Gastrocnemius medialis (tissue), 4 donors: ENCODE measurements around the gene FGFBP1. TPM values are rescaled to one million over a fixed set of nuclear protein-coding genes. Genes with fewer than 3 reads are reported as not detected.
"Not testable (repeated sequence)": the region's sequence is repeated elsewhere in the genome, so short reads cannot be mapped to it uniquely, and the experiment has no call there.

Experiments used
- ATAC-seq, 2 donors: fragments of 150-250 bp; one replicate each; pipeline ENCODE4 v1.9.1; 2016
- DNase-seq, 2 donors: peaks; one replicate each; pipeline ENCODE4 v3.0.0-alpha.2; 2019
- H3K27ac ChIP-seq, 4 donors: fragments of 200-600 bp; sonication (generic); 1 replicate in 1 of 4; 2 replicates in 3 of 4; pipeline ENCODE4 v1.5.1; 2016 to 2018; ENCODE audit warnings: mild to moderate bottlenecking in 2 of 4, moderate library complexity in 1 of 4
- H3K27me3 ChIP-seq, 3 donors: fragments of 200-600 bp; sonication (generic) in 2 of 3; 1 replicate in 1 of 3; 2 replicates in 2 of 3; pipeline versions ENCODE4 v1.5.1 to v1.6.0; 2016 to 2019; ENCODE audit warnings: mild to moderate bottlenecking in 1 of 3, moderate library complexity in 1 of 3
- H3K36me3 ChIP-seq, 2 donors: fragments of 200-600 bp; sonication (generic) in 1 of 2; one replicate each; pipeline ENCODE4 v1.5.1; 2017 to 2018
- H3K4me1 ChIP-seq, 2 donors: fragments of 200-600 bp; sonication (generic) in 1 of 2; one replicate each; pipeline ENCODE4 v1.5.1; 2016 to 2017; ENCODE audit warnings: mild to moderate bottlenecking in 2 of 2
- H3K4me3 ChIP-seq, 4 donors: fragments of 200-600 bp; sonication (generic) in 3 of 4; 1 replicate in 1 of 4; 2 replicates in 3 of 4; pipeline ENCODE4 v1.5.1; 2016 to 2019; ENCODE audit warnings: mild to moderate bottlenecking in 2 of 4
- H3K9me3 ChIP-seq, 3 donors: fragments of 200-600 bp; sonication (generic) in 2 of 3; 1 replicate in 1 of 3; 2 replicates in 2 of 3; pipeline ENCODE4 v1.5.1; 2016 to 2019
- POLR2A ChIP-seq, 2 donors: fragments of 450-650 bp; IDR thresholded peaks; one replicate each; pipeline ENCODE4 v1.6.1; 2017; ENCODE audit warnings: antibody characterized with exemption in 2 of 2, mild to moderate bottlenecking in 2 of 2, moderate library complexity in 2 of 2
- in situ Hi-C, 4 donors: fragments of 200-750 bp; cut with MboI; loops; one replicate each; pipeline versions ENCODE4 v1.15.0 to v1.8.0; 2017; ENCODE audit warnings: low sequenced_read_pairs in 4 of 4
- intact Hi-C: fragments of 100-400 bp; cut with DNase I; formaldehyde crosslinking; loops from one replicate; pipeline ENCODE4 v1.15.1; 2023; ENCODE audit warnings: low total_unique reads
- total RNA-seq, 4 donors: library from RNA; depleted of rRNA; stranded (reverse); fragments of >200 nt; gene quantifications; one replicate each; pipeline versions ENCODE4 v1.1.0 to v1.2.3, GENCODE V29; 2016
- TF ChIP-seq, protein P1 (sequence below), 5 experiments: fragments of 450-650 bp in 3 of 5; fragments of 200-600 bp in 2 of 5; sonication (generic) in 2 of 5; IDR thresholded peaks in 4 of 5; conservative IDR thresholded peaks in 1 of 5; 1 replicate in 4 of 5; 2 replicates in 1 of 5; pipeline ENCODE4 v1.5.1; 2016 to 2019; ENCODE audit warnings: antibody characterized with exemption in 5 of 5, mild to moderate bottlenecking in 3 of 5, moderate library complexity in 3 of 5

FGFBP1 gene
- total RNA-seq, 4 donors from 2014 or later, result not detected

DNA sequence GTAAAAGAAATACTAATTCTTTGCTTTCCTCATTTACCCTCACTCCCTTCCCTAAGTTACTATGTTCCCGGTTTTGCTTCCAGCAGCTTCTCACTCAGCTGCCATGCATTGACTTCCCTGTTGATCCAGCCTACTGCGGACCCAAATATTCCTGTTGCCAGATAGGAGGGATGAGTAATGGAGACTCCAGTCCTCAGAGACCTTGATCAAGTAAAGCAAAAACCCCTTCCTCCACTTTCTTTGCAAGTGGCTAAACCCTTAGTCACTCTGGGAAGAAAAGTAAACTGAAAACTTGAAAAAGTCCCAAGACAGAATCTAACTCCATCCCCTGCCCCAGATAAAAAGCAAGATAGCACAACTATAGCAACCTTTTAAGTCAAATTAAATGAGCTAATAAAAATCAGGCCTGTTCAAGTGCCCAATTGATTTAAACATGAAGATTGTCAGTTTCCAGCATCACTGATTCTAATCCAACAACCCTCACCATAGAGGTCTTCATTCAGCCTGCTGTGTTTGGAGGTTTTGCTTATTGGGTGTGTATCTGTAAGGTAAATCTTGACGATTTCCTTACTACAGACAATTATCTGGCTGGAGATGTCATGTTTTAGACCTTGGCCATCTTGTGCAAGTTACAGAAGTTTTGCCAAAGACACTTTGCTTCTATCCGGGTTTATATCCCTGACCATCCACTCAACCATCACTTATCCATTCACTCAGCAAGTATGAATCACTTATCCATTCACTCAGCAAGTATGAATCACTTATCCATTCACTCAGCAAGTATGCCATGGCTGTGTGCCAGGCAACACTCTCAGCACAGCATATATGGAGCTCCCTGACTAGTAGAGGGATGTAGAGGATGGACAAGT is 17.6 kb downstream of the FGFBP1 start:
- DNase-seq, result no peak
- in situ Hi-C loops (no loop called here), intact Hi-C loops (no loop called here)
- Histone ChIP-seq H3K4me3 (no peak overlapping the region), H3K27ac (no peak overlapping the region), H3K36me3 (no peaks in the 10 kb centered on the region), H3K9me3 (no peaks in the 10 kb centered on the region), H3K4me1 (no peaks in the 10 kb centered on the region), H3K27me3 (no peaks in the 10 kb centered on the region)
- TF ChIP-seq POLR2A (IDR thresholded peaks at IDR 0.05), result no peak
- TF ChIP-seq, protein P1, sequence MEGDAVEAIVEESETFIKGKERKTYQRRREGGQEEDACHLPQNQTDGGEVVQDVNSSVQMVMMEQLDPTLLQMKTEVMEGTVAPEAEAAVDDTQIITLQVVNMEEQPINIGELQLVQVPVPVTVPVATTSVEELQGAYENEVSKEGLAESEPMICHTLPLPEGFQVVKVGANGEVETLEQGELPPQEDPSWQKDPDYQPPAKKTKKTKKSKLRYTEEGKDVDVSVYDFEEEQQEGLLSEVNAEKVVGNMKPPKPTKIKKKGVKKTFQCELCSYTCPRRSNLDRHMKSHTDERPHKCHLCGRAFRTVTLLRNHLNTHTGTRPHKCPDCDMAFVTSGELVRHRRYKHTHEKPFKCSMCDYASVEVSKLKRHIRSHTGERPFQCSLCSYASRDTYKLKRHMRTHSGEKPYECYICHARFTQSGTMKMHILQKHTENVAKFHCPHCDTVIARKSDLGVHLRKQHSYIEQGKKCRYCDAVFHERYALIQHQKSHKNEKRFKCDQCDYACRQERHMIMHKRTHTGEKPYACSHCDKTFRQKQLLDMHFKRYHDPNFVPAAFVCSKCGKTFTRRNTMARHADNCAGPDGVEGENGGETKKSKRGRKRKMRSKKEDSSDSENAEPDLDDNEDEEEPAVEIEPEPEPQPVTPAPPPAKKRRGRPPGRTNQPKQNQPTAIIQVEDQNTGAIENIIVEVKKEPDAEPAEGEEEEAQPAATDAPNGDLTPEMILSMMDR (IDR thresholded peaks at IDR 0.05 in 4 of 5, conservative IDR thresholded peaks at IDR 0.05 in 1 of 5), result no peak
- no peak for ATAC-seq

DNA sequence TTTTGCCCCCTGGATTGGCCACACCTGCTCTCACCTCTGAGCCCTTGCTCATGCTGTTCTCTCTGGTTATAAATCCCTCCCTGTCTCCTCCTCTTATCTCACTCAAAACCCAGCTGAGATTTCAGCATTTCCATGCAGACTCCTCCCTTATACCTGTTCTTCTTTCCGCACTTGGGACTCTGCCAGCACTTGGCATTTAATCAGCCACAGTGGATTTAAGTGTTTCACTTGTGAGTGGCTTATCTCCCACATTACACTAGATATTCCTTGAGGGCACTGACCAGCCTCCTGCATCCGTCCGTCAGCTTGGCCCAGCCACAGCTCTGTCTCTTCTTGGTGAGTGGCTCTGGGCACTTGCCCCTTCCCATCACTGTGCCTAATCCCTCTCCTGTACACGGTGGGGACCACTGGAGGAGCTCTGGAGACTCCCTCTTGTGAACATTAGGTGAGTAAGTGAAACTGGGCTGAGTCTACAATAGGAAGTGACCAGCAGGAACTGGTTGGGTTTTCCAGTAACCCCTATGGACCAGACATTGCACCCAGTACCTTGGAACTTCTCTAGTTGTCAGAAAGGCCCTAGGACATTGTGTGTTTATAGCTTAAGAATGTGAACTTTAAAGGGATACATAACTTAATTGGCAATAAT is 19.9 kb downstream of the FGFBP1 start:
- ATAC-seq (no peak), DNase-seq (no peak)
- in situ Hi-C loops (no loop called here), intact Hi-C loops (no loop called here)
- Histone ChIP-seq H3K4me1 (no peaks in the 10 kb centered on the region), H3K4me3 (no peak overlapping the region), H3K36me3 (no peaks in the 10 kb centered on the region), H3K27me3 (no peaks in the 10 kb centered on the region), H3K9me3 (no peaks in the 10 kb centered on the region), H3K27ac (no peak overlapping the region)
- TF ChIP-seq POLR2A (IDR thresholded peaks at IDR 0.05), result no peak
- TF ChIP-seq, protein P1 (IDR thresholded peaks at IDR 0.05 in 4 of 5, conservative IDR thresholded peaks at IDR 0.05 in 1 of 5), result no peak

DNA sequence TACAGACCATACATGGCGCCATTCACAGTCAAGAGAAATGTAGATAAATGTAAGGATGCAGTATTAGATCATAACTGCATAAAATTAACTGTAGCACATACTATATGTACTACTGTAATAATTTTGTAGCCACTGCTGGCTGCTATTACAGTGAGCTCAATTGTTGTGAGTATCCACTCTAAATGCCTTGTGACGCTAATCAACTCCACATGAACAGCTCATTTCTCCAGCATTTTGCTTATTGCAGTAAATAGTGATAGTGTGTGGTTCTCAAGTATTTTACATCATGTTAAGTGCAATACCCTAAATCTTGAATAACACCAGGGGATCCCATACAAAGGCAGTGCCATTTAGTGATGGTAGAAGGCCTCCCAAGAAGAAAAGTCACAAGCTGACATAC is 21.2 kb downstream of the FGFBP1 start:
- DNase-seq (no peak), ATAC-seq (no peak)
- in situ Hi-C loops (no loop called here), intact Hi-C loops (no loop called here)
- H3K4me3 ChIP-seq, result no peak overlapping the region
- no peaks in the 10 kb centered on the region for H3K27me3 ChIP-seq
- no peak for TF ChIP-seq POLR2A (IDR thresholded peaks at IDR 0.05)
- TF ChIP-seq, protein P1 (IDR thresholded peaks at IDR 0.05 in 4 of 5, conservative IDR thresholded peaks at IDR 0.05 in 1 of 5), result no peak
- H3K27ac ChIP-seq, result no peak overlapping the region
- no peaks in the 10 kb centered on the region for H3K4me1 ChIP-seq
- no peaks in the 10 kb centered on the region for H3K36me3 ChIP-seq
- H3K9me3 ChIP-seq, result no peaks in the 10 kb centered on the region

DNA sequence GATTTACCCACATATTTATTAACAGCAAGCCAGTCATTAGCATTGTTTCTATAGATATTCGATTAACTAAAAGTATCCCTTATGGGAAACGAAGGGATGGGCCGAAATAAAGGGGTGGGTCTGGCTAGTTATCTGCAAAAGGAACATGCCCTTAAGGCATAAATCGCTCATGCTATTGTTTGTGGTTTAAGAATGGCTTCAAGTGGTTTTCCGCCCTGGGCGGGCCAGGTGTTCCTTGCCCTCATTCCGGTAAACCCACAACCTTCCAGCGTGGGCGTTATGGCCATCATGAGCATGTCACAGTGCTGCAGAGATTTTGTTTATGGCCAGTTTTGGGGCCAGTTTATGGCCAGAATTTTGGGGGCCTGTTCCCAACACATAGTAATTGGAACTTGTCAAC is 22.2 kb downstream of the FGFBP1 start:
- H3K9me3 ChIP-seq, H3K27me3 ChIP-seq, H3K4me1 ChIP-seq, H3K4me3 ChIP-seq, DNase-seq, in situ Hi-C loops, H3K36me3 ChIP-seq, intact Hi-C loops, H3K27ac ChIP-seq, ATAC-seq: not testable (repeated sequence)

DNA sequence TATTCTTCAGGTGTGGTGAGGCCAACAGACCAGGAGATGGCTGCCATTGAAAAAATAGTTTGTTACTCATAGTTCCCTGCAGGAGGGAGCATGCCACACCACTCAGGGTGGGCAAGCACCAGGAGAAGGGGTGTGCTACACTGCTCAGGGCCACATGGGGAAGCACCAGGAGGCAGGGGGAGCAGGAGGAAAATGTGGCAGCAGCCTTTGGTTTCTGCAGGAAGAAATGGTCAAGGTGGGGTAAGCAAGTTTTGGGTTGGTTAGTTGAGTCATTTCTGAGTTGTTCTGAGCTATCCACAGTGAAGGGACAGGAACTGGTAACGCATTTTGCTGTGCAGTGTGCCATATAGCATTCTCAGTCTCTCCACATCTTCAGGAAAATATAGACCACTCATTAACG is 23.8 kb downstream of the FGFBP1 start:
- in situ Hi-C loops (no loop called here), intact Hi-C loops (no loop called here)
- Histone ChIP-seq H3K27ac (no peak overlapping the region), H3K9me3 (no peaks in the 10 kb centered on the region), H3K4me3 (no peak overlapping the region), H3K4me1 (no peaks in the 10 kb centered on the region), H3K27me3 (no peaks in the 10 kb centered on the region), H3K36me3 (no peaks in the 10 kb centered on the region)
- DNase-seq (no peak), ATAC-seq (no peak)
- TF ChIP-seq POLR2A (IDR thresholded peaks at IDR 0.05), result no peak
- TF ChIP-seq, protein P1 (IDR thresholded peaks at IDR 0.05 in 4 of 5, conservative IDR thresholded peaks at IDR 0.05 in 1 of 5), result no peak
